Measurements from ENCODE around the gene ADGRB3. TPM values are rescaled to one million over a fixed set of nuclear protein-coding genes. Genes with fewer than 3 reads are reported as not detected.

Gene ADGRB3
- total RNA-seq, 4 donors from 2014 or later: 0.30 to 0.94 (median 0.35) TPM

- intact Hi-C loops (cut with DNase I; ENCODE audit: low total_unique reads): no loop called here
- H3K4me3 ChIP-seq (ENCODE audit: low read depth, poor library complexity, severe bottlenecking): no peak overlapping the region
- no peak for TF ChIP-seq POLR2A (IDR thresholded peaks at IDR 0.05)
- no peak for TF ChIP-seq CTCF (IDR thresholded peaks at IDR 0.05)
- no peak for DNase-seq (ENCODE audit: low spot score in 2 of 2)
- 78 to 81% methylated on average over 4 of the region's 4 CpGs for WGBS, 2 donors
These were observed 658.4 kb downstream of the ADGRB3 start for GRCh38 chr6:69293471-69293870.

- WGBS, 2 donors: 52 to 55% methylated on average over 5 of the region's 5 CpGs
- no peak overlapping the region for H3K4me3 ChIP-seq (ENCODE audit: low read depth, poor library complexity, severe bottlenecking)
- no peak for DNase-seq (ENCODE audit: low spot score in 2 of 2)
- intact Hi-C loops (cut with DNase I; ENCODE audit: low total_unique reads): no loop called here
- TF ChIP-seq CTCF (IDR thresholded peaks at IDR 0.05) (no peak), POLR2A (IDR thresholded peaks at IDR 0.05) (no peak)
These were observed 659.3 kb downstream of the ADGRB3 start for GRCh38 chr6:69294407-69294806.

GRCh38 chr6:69294862-69295261 lies 659.8 kb downstream of the ADGRB3 start:
- intact Hi-C loops (cut with DNase I; ENCODE audit: low total_unique reads): no loop called here
- TF ChIP-seq POLR2A (IDR thresholded peaks at IDR 0.05): no peak
- no peak for TF ChIP-seq CTCF (IDR thresholded peaks at IDR 0.05)
- DNase-seq (ENCODE audit: low spot score in 2 of 2): no peak
- H3K4me3 ChIP-seq (ENCODE audit: low read depth, poor library complexity, severe bottlenecking): no peak overlapping the region
- 78 to 81% methylated on average over 4 of the region's 4 CpGs for whole genome bisulfite sequencing, 2 donors

GRCh38 chr6:69303382-69303781 lies 668.3 kb downstream of the ADGRB3 start:
- H3K4me3 ChIP-seq (ENCODE audit: low read depth, poor library complexity, severe bottlenecking): no peak overlapping the region
- no peak for TF ChIP-seq POLR2A (IDR thresholded peaks at IDR 0.05)
- TF ChIP-seq CTCF (IDR thresholded peaks at IDR 0.05): no peak
- WGBS, 2 donors: 86 to 90% methylated on average over 2 of the region's 2 CpGs
- no peak for DNase-seq (ENCODE audit: low spot score in 2 of 2)
- intact Hi-C loops (cut with DNase I; ENCODE audit: low total_unique reads): no loop called here

- TF ChIP-seq CTCF (IDR thresholded peaks at IDR 0.05): no peak
- no peak for TF ChIP-seq POLR2A (IDR thresholded peaks at IDR 0.05)
- intact Hi-C loops (cut with DNase I; ENCODE audit: low total_unique reads): no loop called here
These were observed 670.4 kb downstream of the ADGRB3 start for GRCh38 chr6:69305456-69305855.

GRCh38 chr6:69308584-69308983 lies 673.5 kb downstream of the ADGRB3 start:
- intact Hi-C loops (cut with DNase I; ENCODE audit: low total_unique reads): no loop called here
- no peak overlapping the region for H3K4me3 ChIP-seq (ENCODE audit: low read depth, poor library complexity, severe bottlenecking)
- no peak for TF ChIP-seq CTCF (IDR thresholded peaks at IDR 0.05)
- TF ChIP-seq POLR2A (IDR thresholded peaks at IDR 0.05): no peak
- 83 to 86% methylated on average over 2 of the region's 2 CpGs for WGBS, 2 donors
- DNase-seq (ENCODE audit: low spot score in 2 of 2): no peak

More at GRCh38 chr6:69305456-69305855, 670.4 kb downstream of the ADGRB3 start:
- DNase-seq (ENCODE audit: low spot score in 2 of 2): no peak
- no peak overlapping the region for H3K4me3 ChIP-seq (ENCODE audit: low read depth, poor library complexity, severe bottlenecking)
- 55 to 58% methylated on average over 2 of the region's 2 CpGs for WGBS, 2 donors

Measured in lower leg skin (tissue), 4 donors.